BJ (cell line): ENCODE data around the gene CCNQ. TPM values are rescaled to one million over a fixed set of nuclear protein-coding genes. Genes with fewer than 3 reads are reported as not detected.

Source experiments
- CTCF ChIA-PET: fragments of 350-600 bp; formaldehyde crosslinking; extraction: SDS; loops from one replicate; lab custom pipeline; 2021; ENCODE audit warnings: antibody characterized with exemption, inconsistent platforms; lab: Yijun Ruan, JAX
- POLR2A ChIA-PET: fragments of 300-600 bp; sonication (Branson Sonifier 250); formaldehyde crosslinking; extraction: SDS; loops from one replicate; lab custom pipeline; 2021; ENCODE audit warnings: antibody characterized with exemption; lab: Charles Lee
- DNase-seq: peaks from one replicate; pipeline ENCODE4 v3.0.0-alpha.2; 2011; ENCODE audit warnings: low read depth
- H3K27me3 ChIP-seq: 2 replicates; pipeline ENCODE4 v1.6.0; 2011; ENCODE audit warnings: low read length; ENCODE audit not compliant: control insufficient read depth, insufficient read depth
- H3K36me3 ChIP-seq: 2 replicates; pipeline ENCODE4 v1.5.1; 2011; ENCODE audit warnings: low read length; ENCODE audit not compliant: control insufficient read depth, insufficient read depth
- H3K4me3 ChIP-seq: 2 replicates; pipeline ENCODE4 v1.5.1; 2011; ENCODE audit warnings: low read depth, mild to moderate bottlenecking, control low read depth, low read length
- polyA plus RNA-seq: library from polyadenylated mRNA; depleted of rRNA; stranded (reverse); fragments of >200 nt; gene quantifications from 2 replicates; pipeline ENCODE4 v1.2.3, GENCODE V29; 2011
- TF ChIP-seq, protein P1 (sequence below): IDR thresholded peaks from 2 replicates; pipeline ENCODE4 v1.5.1; 2011; ENCODE audit warnings: low read depth, mild to moderate bottlenecking, control low read depth, inconsistent platforms, low read length, moderate library complexity; ENCODE audit not compliant: insufficient read depth

Gene CCNQ
- polyA plus RNA-seq, 1 experiment = 44.0 TPM

DNA sequence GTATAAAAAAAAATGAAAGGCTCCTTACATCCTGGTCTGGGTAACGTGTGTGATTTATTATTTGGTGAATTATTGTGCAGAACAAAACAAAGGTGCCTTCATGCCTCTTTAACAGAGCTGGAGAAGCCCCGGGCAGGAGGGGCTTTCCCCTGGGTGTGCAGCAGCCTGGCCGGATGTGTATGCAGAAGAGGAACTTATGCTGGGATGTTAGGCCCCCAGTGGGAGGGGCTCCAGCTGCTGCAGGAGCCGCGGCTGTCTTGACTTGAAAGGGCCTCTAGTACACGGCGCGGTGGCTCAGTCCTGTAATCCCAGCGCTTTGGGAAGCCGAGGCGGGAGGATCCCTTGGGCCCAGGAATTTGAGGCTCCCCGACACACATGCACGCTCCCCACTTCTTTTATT, 16.0 kb downstream of the CCNQ start:
- TF ChIP-seq, protein P1, sequence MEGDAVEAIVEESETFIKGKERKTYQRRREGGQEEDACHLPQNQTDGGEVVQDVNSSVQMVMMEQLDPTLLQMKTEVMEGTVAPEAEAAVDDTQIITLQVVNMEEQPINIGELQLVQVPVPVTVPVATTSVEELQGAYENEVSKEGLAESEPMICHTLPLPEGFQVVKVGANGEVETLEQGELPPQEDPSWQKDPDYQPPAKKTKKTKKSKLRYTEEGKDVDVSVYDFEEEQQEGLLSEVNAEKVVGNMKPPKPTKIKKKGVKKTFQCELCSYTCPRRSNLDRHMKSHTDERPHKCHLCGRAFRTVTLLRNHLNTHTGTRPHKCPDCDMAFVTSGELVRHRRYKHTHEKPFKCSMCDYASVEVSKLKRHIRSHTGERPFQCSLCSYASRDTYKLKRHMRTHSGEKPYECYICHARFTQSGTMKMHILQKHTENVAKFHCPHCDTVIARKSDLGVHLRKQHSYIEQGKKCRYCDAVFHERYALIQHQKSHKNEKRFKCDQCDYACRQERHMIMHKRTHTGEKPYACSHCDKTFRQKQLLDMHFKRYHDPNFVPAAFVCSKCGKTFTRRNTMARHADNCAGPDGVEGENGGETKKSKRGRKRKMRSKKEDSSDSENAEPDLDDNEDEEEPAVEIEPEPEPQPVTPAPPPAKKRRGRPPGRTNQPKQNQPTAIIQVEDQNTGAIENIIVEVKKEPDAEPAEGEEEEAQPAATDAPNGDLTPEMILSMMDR = no peak
- ChIA-PET CTCF (no interaction called here), POLR2A (no interaction called here)
- Histone ChIP-seq H3K36me3 (no peaks in the 10 kb centered on the region), H3K27me3 (no peaks in the 10 kb centered on the region), H3K4me3 (no peak overlapping the region)
- DNase-seq = no peak

DNA sequence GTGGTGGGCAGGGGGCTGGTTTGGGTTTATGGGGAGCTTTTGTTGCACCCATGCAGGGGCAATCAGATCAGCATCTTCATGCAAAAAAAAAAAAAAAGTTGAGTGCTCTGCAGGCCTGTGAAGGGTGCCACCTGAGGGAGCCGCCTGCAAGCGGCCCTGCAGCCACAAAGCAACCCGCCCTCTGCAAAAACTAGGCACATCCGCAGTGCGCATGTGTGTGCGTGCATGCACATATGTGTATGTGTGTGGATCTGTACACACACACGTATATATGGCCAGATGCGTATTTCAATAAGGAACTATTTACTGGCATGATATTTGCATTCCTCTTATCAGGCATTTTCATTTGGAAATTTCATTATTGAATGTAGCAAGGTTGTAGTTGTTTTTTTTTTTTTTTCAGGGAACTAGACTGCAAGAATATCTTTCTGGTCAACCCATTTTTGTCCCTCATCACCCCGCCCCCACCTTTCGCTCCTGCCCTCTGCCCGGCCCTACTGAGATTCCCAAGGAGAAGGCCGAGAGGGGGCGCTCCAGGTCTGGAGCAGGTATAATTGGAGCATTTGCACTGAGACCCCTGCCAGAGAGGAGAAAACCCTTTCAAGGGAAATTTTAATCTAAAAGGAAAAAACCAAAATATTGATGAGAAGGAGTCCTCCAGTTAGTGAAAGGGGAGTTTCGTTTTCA, 18.1 kb downstream of the CCNQ start:
- POLR2A ChIA-PET = no interaction called here

DNA sequence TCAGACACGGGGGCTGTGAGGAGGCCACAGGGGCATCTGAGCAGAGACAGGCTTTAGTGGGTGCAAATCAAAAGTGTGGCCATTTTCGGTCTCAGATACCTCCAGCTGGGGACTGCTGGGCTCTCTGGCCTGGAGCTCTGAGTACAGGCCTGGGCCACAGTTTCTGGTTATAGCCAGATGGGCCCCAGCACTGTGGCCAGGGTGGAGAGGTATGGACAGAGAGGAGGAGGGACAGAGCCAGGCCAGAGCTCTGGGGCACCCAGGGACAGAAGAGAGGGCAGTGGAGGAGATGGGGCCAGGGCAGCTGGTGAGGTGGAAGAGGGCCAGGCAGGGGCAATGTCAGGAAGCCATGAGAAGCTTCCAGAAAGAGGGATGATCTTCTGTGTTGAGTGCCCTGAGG, 20.1 kb downstream of the CCNQ start:
- DNase-seq = no peak
- H3K36me3 ChIP-seq = no peaks in the 10 kb centered on the region
- CTCF ChIA-PET = no interaction called here
- no peak overlapping the region for H3K4me3 ChIP-seq
- POLR2A ChIA-PET = no interaction called here
- H3K27me3 ChIP-seq = no peaks in the 10 kb centered on the region
- TF ChIP-seq, protein P1 = no peak

More for the DNA sequence above, 18.1 kb downstream of the CCNQ start:
- TF ChIP-seq, protein P1 = no peak
- no peaks in the 10 kb centered on the region for H3K27me3 ChIP-seq
- no peak for DNase-seq
- no peak overlapping the region for H3K4me3 ChIP-seq
- CTCF ChIA-PET = no interaction called here
- no peaks in the 10 kb centered on the region for H3K36me3 ChIP-seq

DNA sequence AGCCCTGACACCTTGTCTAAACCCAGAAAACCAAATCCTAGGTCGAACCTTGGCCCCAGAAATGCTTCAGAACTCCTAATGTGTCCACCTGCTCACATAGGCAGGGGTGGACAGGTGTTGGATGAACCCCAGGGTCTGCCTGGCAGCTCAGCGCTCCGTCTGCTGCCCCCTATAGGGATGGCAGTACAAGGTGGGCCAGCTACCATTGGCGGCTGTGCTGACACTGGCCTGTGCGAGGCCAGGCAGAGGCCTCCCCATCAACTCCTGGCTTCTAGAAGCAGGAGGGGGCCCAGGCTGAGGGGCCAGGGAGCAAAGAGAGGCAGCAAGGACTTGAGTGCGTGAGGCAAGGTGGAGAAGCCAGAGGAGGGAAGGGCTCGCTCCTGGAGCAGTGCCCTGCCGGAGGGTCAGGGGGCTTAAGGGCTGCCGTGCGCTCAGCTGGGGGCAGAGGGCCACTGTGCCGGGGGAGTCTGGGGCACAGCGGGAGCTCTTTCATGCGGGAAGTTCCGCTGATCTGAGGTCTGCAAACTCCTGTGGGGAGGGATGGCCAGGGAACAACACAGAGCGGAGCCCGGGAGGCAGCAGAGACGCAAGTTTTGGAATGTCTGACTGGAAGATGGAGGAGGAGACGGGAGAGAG, 20.6 kb downstream of the CCNQ start:
- TF ChIP-seq, protein P1 = no peak
- DNase-seq = no peak
- CTCF ChIA-PET = interaction anchor here (0.7 to 1.1 kb wide), 2 partner anchors 54 to 89 kb away, joined by 3 read pairs; no protein-coding TSS in a partner anchor

DNA sequence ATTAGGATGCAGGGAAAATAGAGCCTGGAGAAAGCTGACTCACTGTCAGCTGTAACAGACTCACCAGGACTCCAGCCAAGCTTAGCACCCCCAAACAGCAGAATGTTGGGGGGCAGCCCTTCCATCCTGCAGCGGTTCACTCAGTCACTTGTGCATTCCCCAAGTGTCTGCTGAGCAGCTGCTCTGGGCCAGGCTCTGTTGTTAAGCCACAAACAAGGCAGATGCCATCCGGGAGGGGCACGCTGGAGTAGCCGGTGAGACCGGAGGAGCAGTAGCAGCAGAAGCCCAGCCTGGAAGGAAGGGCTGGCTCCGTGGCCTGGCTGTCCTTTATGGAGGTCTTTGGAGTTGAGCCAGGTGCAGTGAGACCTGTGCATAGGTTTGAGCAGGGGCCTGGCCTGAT, 22.0 kb downstream of the CCNQ start:
- ChIA-PET CTCF (interaction anchor here (0.8 to 1.1 kb wide), 3 partner anchors 32 to 90 kb away, joined by 3 to 5 read pairs (median 3); no protein-coding TSS in a partner anchor), POLR2A (no interaction called here)

More for the DNA sequence above, 20.6 kb downstream of the CCNQ start:
- Histone ChIP-seq H3K36me3 (no peaks in the 10 kb centered on the region), H3K27me3 (no peaks in the 10 kb centered on the region), H3K4me3 (no peak overlapping the region)
- POLR2A ChIA-PET = no interaction called here

More for the DNA sequence above, 22.0 kb downstream of the CCNQ start:
- no peak overlapping the region for H3K4me3 ChIP-seq
- DNase-seq = no peak
- TF ChIP-seq, protein P1 = no peak
- no peaks in the 10 kb centered on the region for H3K27me3 ChIP-seq
- H3K36me3 ChIP-seq = no peaks in the 10 kb centered on the region
